Neural progenitor cell (in vitro differentiated cells): Measurements from ENCODE around the gene FBLN7. TPM values are rescaled to one million over a fixed set of nuclear protein-coding genes. Genes with fewer than 3 reads are reported as not detected.
"Not testable (repeated sequence)": the region's sequence is repeated elsewhere in the genome, so short reads cannot be mapped to it uniquely, and the experiment has no call there.

Source experiments
- DNase-seq: peaks from one replicate; pipeline ENCODE4 v3.0.0-alpha.2; 2016; ENCODE audit warnings: low spot score
- H2AFZ ChIP-seq: fragments of 200-600 bp; sonication (generic); replicated peaks from 2 replicates; pipeline ENCODE4 v1.6.1; 2016; ENCODE audit warnings: antibody characterized with exemption
- H3F3A ChIP-seq: fragments of 200-600 bp; sonication (generic); 2 replicates; pipeline ENCODE4 v1.6.1; 2016; ENCODE audit warnings: antibody characterized with exemption, low read depth
- H3K27ac ChIP-seq: fragments of 200-600 bp; sonication (generic); 2 replicates; pipeline ENCODE4 v1.5.1; 2016; ENCODE audit warnings: mild to moderate bottlenecking
- H3K27me3 ChIP-seq: fragments of 200-600 bp; sonication (generic); 2 replicates; pipeline ENCODE4 v1.6.1; 2016; ENCODE audit warnings: mild to moderate bottlenecking, moderate library complexity
- H3K36me3 ChIP-seq: fragments of 200-600 bp; sonication (generic); 2 replicates; pipeline ENCODE4 v1.5.1; 2016
- H3K4me1 ChIP-seq: fragments of 200-600 bp; sonication (generic); 2 replicates; pipeline ENCODE4 v1.6.1; 2016; ENCODE audit warnings: mixed run types
- H3K4me2 ChIP-seq: fragments of 200-600 bp; sonication (generic); 2 replicates; pipeline ENCODE4 v1.6.1; 2016
- H3K4me3 ChIP-seq: fragments of 200-600 bp; sonication (generic); 2 replicates; pipeline ENCODE4 v1.5.1; 2016
- H3K79me2 ChIP-seq: fragments of 200-600 bp; sonication (generic); 2 replicates; pipeline ENCODE4 v1.6.1; 2016; ENCODE audit warnings: low read depth
- H3K9ac ChIP-seq: fragments of 200-600 bp; sonication (generic); 2 replicates; pipeline ENCODE4 v1.6.1; 2016
- H3K9me3 ChIP-seq: fragments of 200-600 bp; sonication (generic); 2 replicates; pipeline ENCODE4 v1.5.1; 2016; ENCODE audit warnings: low read depth
- H4K20me1 ChIP-seq: fragments of 200-600 bp; sonication (generic); 2 replicates; pipeline ENCODE4 v1.6.1; 2016; ENCODE audit warnings: low read depth
- H3K27ac Mint-ChIP-seq: 3 replicates; pipeline ENCODE4 v1.8.0; 2021; ENCODE audit warnings: mixed read lengths
- H3K27me3 Mint-ChIP-seq: 2 replicates; pipeline ENCODE4 v1.8.0; 2022; ENCODE audit warnings: low read depth, mild to moderate bottlenecking, inconsistent platforms, moderate library complexity, mixed read lengths; ENCODE audit not compliant: insufficient read depth
- H3K36me3 Mint-ChIP-seq: 3 replicates; pipeline ENCODE4 v1.8.0; 2021; ENCODE audit warnings: mixed read lengths
- H3K4me1 Mint-ChIP-seq: 3 replicates; pipeline ENCODE4 v1.8.0; 2021; ENCODE audit warnings: mixed read lengths
- H3K4me3 Mint-ChIP-seq: 3 replicates; pipeline ENCODE4 v1.8.0; 2021; ENCODE audit warnings: mild to moderate bottlenecking, moderate library complexity, mixed read lengths
- H3K9me3 Mint-ChIP-seq: 3 replicates; pipeline ENCODE4 v1.8.0; 2020; ENCODE audit warnings: mixed read lengths
- CTCF ChIP-seq: fragments of 200-600 bp; sonication (generic); IDR thresholded peaks from 2 replicates; pipeline ENCODE4 v1.5.1; 2017; ENCODE audit warnings: antibody characterized with exemption, mild to moderate bottlenecking
- EZH2 ChIP-seq: fragments of 200-600 bp; sonication (generic); IDR thresholded peaks from 2 replicates; pipeline ENCODE4 v1.6.1; 2017; ENCODE audit warnings: antibody characterized with exemption, mild to moderate bottlenecking, moderate library complexity
- EZH2phosphoT487 ChIP-seq: fragments of 200-600 bp; sonication (generic); IDR thresholded peaks from 2 replicates; pipeline ENCODE4 v1.6.1; 2017; ENCODE audit warnings: antibody characterized with exemption
- total RNA-seq: library from RNA; depleted of rRNA; stranded (reverse); fragments of >200 nt; gene quantifications from 2 replicates; pipeline ENCODE4 v1.2.3, GENCODE V29; 2015; ENCODE audit warnings: low replicate concordance

Gene FBLN7
- total RNA-seq, 1 donor from 2014 or later: 7.8 TPM

GRCh38 chr2:112108178-112108832 lies 29.9 kb upstream of the FBLN7 start:
- no peak overlapping the region for H2AFZ ChIP-seq
- Mint-ChIP-seq H3K9me3 (peaks cover 22% of the 10 kb centered on the region), H3K27me3 (no peaks in the 10 kb centered on the region), H3K36me3 (peaks cover 47% of the 10 kb centered on the region), H3K4me1 (no peaks in the 10 kb centered on the region), H3K4me3 (no peak overlapping the region), H3K27ac (no peak overlapping the region)
- no peaks in the 10 kb centered on the region for H3F3A ChIP-seq
- no peaks in the 10 kb centered on the region for H3K79me2 ChIP-seq
- TF ChIP-seq EZH2: no peak
- TF ChIP-seq CTCF: no peak
- no peak for TF ChIP-seq EZH2phosphoT487
- no peaks in the 10 kb centered on the region for H3K4me1 ChIP-seq
- H3K27me3 ChIP-seq: no peaks in the 10 kb centered on the region
- peaks cover 11% of the 10 kb centered on the region for H3K36me3 ChIP-seq
- H4K20me1 ChIP-seq: no peaks in the 10 kb centered on the region
- peaks cover 4% of the 10 kb centered on the region for H3K9me3 ChIP-seq
- no peak overlapping the region for H3K4me2 ChIP-seq
- DNase-seq: no peak
- no peak overlapping the region for H3K27ac ChIP-seq
- no peak overlapping the region for H3K9ac ChIP-seq
- H3K4me3 ChIP-seq: no peak overlapping the region

- Mint-ChIP-seq H3K4me1 (no peaks in the 10 kb centered on the region), H3K27ac (no peak overlapping the region), H3K27me3 (no peaks in the 10 kb centered on the region), H3K9me3 (peaks cover 22% of the 10 kb centered on the region), H3K36me3 (peaks cover 45% of the 10 kb centered on the region), H3K4me3 (no peak overlapping the region)
- peaks cover 11% of the 10 kb centered on the region for H3K36me3 ChIP-seq
- H3F3A ChIP-seq: no peaks in the 10 kb centered on the region
- H3K79me2 ChIP-seq: no peaks in the 10 kb centered on the region
- no peak overlapping the region for H2AFZ ChIP-seq
- no peaks in the 10 kb centered on the region for H4K20me1 ChIP-seq
- H3K4me1 ChIP-seq: no peaks in the 10 kb centered on the region
- H3K9ac ChIP-seq: no peak overlapping the region
- no peak for DNase-seq
- TF ChIP-seq EZH2 (no peak), CTCF (no peak), EZH2phosphoT487 (no peak)
- H3K27ac ChIP-seq: no peak overlapping the region
- no peak overlapping the region for H3K4me3 ChIP-seq
- H3K27me3 ChIP-seq: no peaks in the 10 kb centered on the region
- peaks cover 4% of the 10 kb centered on the region for H3K9me3 ChIP-seq
- no peak overlapping the region for H3K4me2 ChIP-seq
Measured at GRCh38 chr2:112109278-112109677, 28.9 kb upstream of the FBLN7 start.

GRCh38 chr2:112110966-112111365 lies 27.2 kb upstream of the FBLN7 start:
- Histone ChIP-seq H3K36me3 (peaks cover 11% of the 10 kb centered on the region), H3K9me3 (peaks cover 4% of the 10 kb centered on the region)

GRCh38 chr2:112113354-112113753 lies 24.8 kb upstream of the FBLN7 start:
- H3K4me3 Mint-ChIP-seq, H3K9me3 ChIP-seq, H3K27me3 ChIP-seq, H3K27ac ChIP-seq, H3K4me1 ChIP-seq, H4K20me1 ChIP-seq, H2AFZ ChIP-seq, H3K79me2 ChIP-seq, H3K27me3 Mint-ChIP-seq, DNase-seq, H3K4me2 ChIP-seq, H3K4me3 ChIP-seq, H3K4me1 Mint-ChIP-seq, H3K9ac ChIP-seq, H3F3A ChIP-seq, H3K27ac Mint-ChIP-seq: not testable (repeated sequence)
- Mint-ChIP-seq H3K36me3 (peaks cover 41% of the 10 kb centered on the region), H3K9me3 (peaks cover 22% of the 10 kb centered on the region)
- peaks cover 11% of the 10 kb centered on the region for H3K36me3 ChIP-seq

More at GRCh38 chr2:112110966-112111365, 27.2 kb upstream of the FBLN7 start:
- no peaks in the 10 kb centered on the region for H3K27me3 Mint-ChIP-seq
- H3K4me3 Mint-ChIP-seq: no peak overlapping the region
- H2AFZ ChIP-seq: no peak overlapping the region
- H3K27ac ChIP-seq: no peak overlapping the region
- no peaks in the 10 kb centered on the region for H3F3A ChIP-seq
- H4K20me1 ChIP-seq: no peaks in the 10 kb centered on the region
- peaks cover 45% of the 10 kb centered on the region for H3K36me3 Mint-ChIP-seq
- no peak overlapping the region for H3K4me2 ChIP-seq
- no peak overlapping the region for H3K9ac ChIP-seq
- no peaks in the 10 kb centered on the region for H3K4me1 ChIP-seq
- no peak overlapping the region for H3K4me3 ChIP-seq
- no peak overlapping the region for H3K27ac Mint-ChIP-seq
- H3K4me1 Mint-ChIP-seq: no peaks in the 10 kb centered on the region
- DNase-seq: no peak
- H3K9me3 Mint-ChIP-seq: peaks cover 22% of the 10 kb centered on the region
- H3K79me2 ChIP-seq: no peaks in the 10 kb centered on the region
- TF ChIP-seq CTCF: no peak
- no peak for TF ChIP-seq EZH2
- no peak for TF ChIP-seq EZH2phosphoT487
- no peaks in the 10 kb centered on the region for H3K27me3 ChIP-seq
